HepG2 (cell line): ENCODE measurements around the gene LINGO1. TPM values are rescaled to one million over a fixed set of nuclear protein-coding genes. Genes with fewer than 3 reads are reported as not detected.

ENCODE experiments used
- ATAC-seq: fragments of 200-7000 bp; cut with Tn5 transposase; 3 replicates; pipeline ENCODE4 v1.9.1; 2020; ENCODE audit warnings: mild to moderate bottlenecking, moderate library complexity
- BruUV-seq: library from RNA; stranded (reverse); fragments of 400-500 nt; replicated peaks from 2 replicates; lab custom pipeline; 2021; lab: Mats Ljungman, UMichigan
- CTCF ChIA-PET: fragments of 300-600 bp; formaldehyde crosslinking; extraction: SDS; loops from one replicate; lab custom pipeline; 2021; ENCODE audit warnings: low total read pairs, inconsistent platforms, low intra/inter-chr PET ratio; lab: Yijun Ruan, JAX
- POLR2A ChIA-PET: fragments of 350-600 bp; sonication (Branson Sonifier 250); formaldehyde crosslinking; loops from one replicate; lab custom pipeline; 2020; ENCODE audit warnings: antibody characterized with exemption, inconsistent platforms; lab: Yijun Ruan, JAX
- DNase-seq: peaks from one replicate; pipeline ENCODE4 v3.0.0-alpha.2; 2015; ENCODE audit warnings: low spot score
- FAIRE-seq: peaks from 3 replicates; lab custom pipeline; 2011; peaks lifted over from hg19 to GRCh38; lab: Jason Lieb, UNC
- H2AFZ ChIP-seq: one replicate; pipeline ENCODE4 v1.6.1; 2011; ENCODE audit warnings: low read length, inconsistent platforms
- H3K27ac ChIP-seq: fragments of 300-600 bp; 3 replicates; pipeline ENCODE4 v1.8.0; 2011; ENCODE audit warnings: mixed run types, mild to moderate bottlenecking, mixed read lengths, low read length, inconsistent platforms; ENCODE audit not compliant: insufficient read depth; ENCODE audit errors: extremely low read length
- H3K27me3 ChIP-seq, 2 experiments: fragments of 200-600 bp in 1 of 2; 2 replicates in 1 of 2; 3 replicates in 1 of 2; pipeline versions ENCODE4 v1.6.0 to v1.8.0; 2011; ENCODE audit warnings: low read length in 2 of 2, mild to moderate bottlenecking in 2 of 2, moderate library complexity in 2 of 2, inconsistent platforms in 1 of 2; ENCODE audit not compliant: insufficient read depth in 2 of 2, control insufficient read depth in 1 of 2
- H3K36me3 ChIP-seq, 2 experiments: fragments of 200-600 bp in 1 of 2; replicated peaks in 1 of 2; 2 replicates in 1 of 2; 3 replicates in 1 of 2; pipeline versions ENCODE4 v1.5.1 to v1.8.0; 2011; ENCODE audit warnings: low read length in 2 of 2, inconsistent platforms in 1 of 2; ENCODE audit not compliant: insufficient read depth in 2 of 2, control insufficient read depth in 1 of 2
- H3K4me1 ChIP-seq: 2 replicates; pipeline ENCODE4 v1.5.1; 2012; ENCODE audit warnings: low read length, inconsistent platforms; ENCODE audit not compliant: insufficient read depth
- H3K4me2 ChIP-seq: 2 replicates; pipeline ENCODE4 v1.6.0; 2011; ENCODE audit warnings: low read depth, low read length, inconsistent platforms
- H3K4me3 ChIP-seq, 3 experiments: fragments of 200-600 bp in 1 of 3; sonication (generic), shearing (Covaris generic) in 1 of 3; replicated peaks in 1 of 3; 2 replicates each; pipeline ENCODE4 v1.5.1; 2011 to 2016; ENCODE audit warnings: low read length in 3 of 3, inconsistent platforms in 2 of 3, low read depth in 2 of 3, mild to moderate bottlenecking in 2 of 3, control low read depth in 1 of 3, mixed read lengths in 1 of 3; ENCODE audit not compliant: insufficient read depth in 1 of 3
- H3K79me2 ChIP-seq: one replicate; pipeline ENCODE4 v1.6.1; 2011; ENCODE audit warnings: low read length, inconsistent platforms; ENCODE audit not compliant: insufficient read depth
- H3K9ac ChIP-seq: 2 replicates; pipeline ENCODE4 v1.6.0; 2011; ENCODE audit warnings: mild to moderate bottlenecking, low read depth, low read length, inconsistent platforms; ENCODE audit not compliant: insufficient read depth
- H3K9me3 ChIP-seq: 2 replicates; pipeline ENCODE4 v1.5.1; 2012; ENCODE audit warnings: mild to moderate bottlenecking, low read length
- H4K20me1 ChIP-seq: 2 replicates; pipeline ENCODE4 v1.6.0; 2011; ENCODE audit warnings: inconsistent platforms, mild to moderate bottlenecking, low read length, moderate library complexity; ENCODE audit not compliant: insufficient read depth
- GABPB1 ChIP-seq: IDR thresholded peaks from 2 replicates; pipeline ENCODE4 v1.6.1; 2016; ENCODE audit warnings: mild to moderate bottlenecking, missing genetic modification reagents, moderate library complexity, missing compliant biosample characterization
- HMGXB4 ChIP-seq, 2 experiments: sonication (generic) in 1 of 2; formaldehyde crosslinking in 1 of 2; IDR thresholded peaks; 2 replicates each; pipeline versions ENCODE4 v1.4.0 to v1.6.1; 2018 to 2020; ENCODE audit warnings: missing genetic modification reagents in 2 of 2, borderline replicate concordance in 1 of 2, low read depth in 1 of 2, mild to moderate bottlenecking in 1 of 2, missing biosample characterization in 1 of 2
- MXD3 ChIP-seq: IDR thresholded peaks from 2 replicates; pipeline ENCODE4 v1.6.1; 2016; ENCODE audit warnings: mild to moderate bottlenecking, missing biosample characterization, missing genetic modification reagents
- PRPF4 ChIP-seq: fragments of 200-400 bp; formaldehyde crosslinking; IDR thresholded peaks from 2 replicates; pipeline ENCODE4 v1.6.1; 2016; ENCODE audit warnings: low read length, low read depth; ENCODE audit not compliant: poor library complexity, severe bottlenecking
- SATB2 ChIP-seq: sonication (generic); formaldehyde crosslinking; IDR thresholded peaks from 2 replicates; pipeline ENCODE4 v1.5.0; 2020; ENCODE audit warnings: missing genetic modification reagents
- TFDP2 ChIP-seq: sonication (generic); formaldehyde crosslinking; IDR thresholded peaks from 2 replicates; pipeline ENCODE4 v1.4.0; 2020; ENCODE audit warnings: missing genetic modification reagents
- ZNF326 ChIP-seq: sonication (generic); formaldehyde crosslinking; IDR thresholded peaks from 2 replicates; pipeline ENCODE4 v1.4.0; 2020; ENCODE audit warnings: missing genetic modification reagents, borderline replicate concordance
- ZNF687 ChIP-seq: sonication (generic); formaldehyde crosslinking; IDR thresholded peaks from 2 replicates; pipeline ENCODE4 v1.5.1; 2020; ENCODE audit warnings: mild to moderate bottlenecking, missing genetic modification reagents, moderate library complexity
- WGBS: methylation state at CpG from one replicate; pipeline ENCODE4 v1.1.6; 2017; ENCODE audit warnings: low lambda C conversion rate; 5-methylcytosine and 5-hydroxymethylcytosine counted together
- in situ Hi-C: cut with HindIII; loops from 2 replicates; pipeline ENCODE4 v1.10.0; 2017; ENCODE audit warnings: low pct_unique_long_range_greater_than_20kb; ENCODE audit not compliant: extremely low pct_ligation_motif_present
- intact Hi-C: fragments of 100-400 bp; cut with micrococcal nuclease; formaldehyde crosslinking; loops from one replicate; pipeline ENCODE4 v1.10.0; 2022; ENCODE audit not compliant: unreplicated experiment
- polyA plus RNA-seq, 8 experiments: library from polyadenylated mRNA; depleted of rRNA in 3 of 8; stranded (reverse) in 7 of 8; unstranded in 1 of 8; fragments of >200 nt; fragmentation: Illumina TruSeq in 4 of 8; extraction: Trizol in 4 of 8; gene quantifications; 2 replicates each; pipeline versions ENCODE4 v1.2.1 to v1.2.3, GENCODE V29; 2011 to 2016; ENCODE audit warnings: low read depth in 4 of 8, missing spikeins in 1 of 8, mixed read lengths in 1 of 8; ENCODE audit not compliant: insufficient read depth in 1 of 8
- total RNA-seq, 5 experiments: library from RNA; depleted of rRNA; stranded (reverse); fragments of >200 nt; fragmentation: Illumina TruSeq; extraction: Trizol; gene quantifications; 2 replicates each; pipeline ENCODE4 v1.2.3, GENCODE V29; 2016; ENCODE audit warnings: low read depth in 1 of 5

Gene LINGO1
- total and polyA plus RNA-seq, 2 of the 13 experiments (the other 11 are each of a cell fraction or from before 2014, with no cell fraction given), result 0.07 TPM; not detected in 1

- H3K27me3 ChIP-seq, result peaks cover 3 to 68% of the 10 kb centered on the region in 2 experiments
- intact Hi-C loops (no loop called here), in situ Hi-C loops (no loop called here)
- no peaks in the 10 kb centered on the region for H3K79me2 ChIP-seq
- ATAC-seq (peak; percentile 96), FAIRE-seq (peak; percentile 43), DNase-seq (peak; percentile 38)
- H3K9me3 ChIP-seq, result no peaks in the 10 kb centered on the region
- BruUV-seq, result no TSS peak
- no peaks in the 10 kb centered on the region for H3K36me3 ChIP-seq
- WGBS, result 0% methylated on average over 2 of the region's 7 CpGs
- no peak overlapping the region for H3K27ac ChIP-seq
- peak overlapping the region; percentile 33; the same call in 1 of the 2 replicates for H3K4me2 ChIP-seq
- H2AFZ ChIP-seq, result no peak overlapping the region
- peaks cover 30% of the 10 kb centered on the region for H3K4me1 ChIP-seq
- ChIA-PET CTCF (no interaction called here), POLR2A (no interaction called here)
- H3K4me3 ChIP-seq, result peak overlapping the region in 1 of 3 experiments; percentile 7; a peak in 1 of 6 replicates
- no peak overlapping the region for H3K9ac ChIP-seq
- H4K20me1 ChIP-seq, result no peaks in the 10 kb centered on the region
- TF ChIP-seq ZNF687 (CRISPR knock-in tag), result peak; percentile 30
- TF ChIP-seq ZNF326 (CRISPR knock-in tag), result no peak
- TF ChIP-seq HMGXB4 (CRISPR knock-in tag; IDR thresholded peaks at IDR 0.05; ENCODE audit: borderline replicate concordance in 1 of 2, low read depth in 1 of 2), result 0 out of 4 replicates have a peak, but pooled peaks of 1 of the 2 experiments have one; percentile 19
- TF ChIP-seq MXD3 (CRISPR knock-in tag), result no peak
- TF ChIP-seq SATB2 (CRISPR knock-in tag), result no peak
- TF ChIP-seq GABPB1 (CRISPR knock-in tag), result 0 out of 2 replicates have a peak, but pooled peaks have one; percentile 14
- no peak for TF ChIP-seq TFDP2
- TF ChIP-seq PRPF4, result no peak
These were observed 48.5 kb downstream of the LINGO1 start for GRCh38 chr15:77584201-77584600.
